ENCODE results near the gene C1QTNF1. TPM values are rescaled to one million over a fixed set of nuclear protein-coding genes. Genes with fewer than 3 reads are reported as not detected.

Gene C1QTNF1
- total and polyA plus RNA-seq, 9 of the 15 experiments (the other 6 are each of a cell fraction or from before 2014, with no cell fraction given) = 0.09 TPM; not detected in 8

DNA sequence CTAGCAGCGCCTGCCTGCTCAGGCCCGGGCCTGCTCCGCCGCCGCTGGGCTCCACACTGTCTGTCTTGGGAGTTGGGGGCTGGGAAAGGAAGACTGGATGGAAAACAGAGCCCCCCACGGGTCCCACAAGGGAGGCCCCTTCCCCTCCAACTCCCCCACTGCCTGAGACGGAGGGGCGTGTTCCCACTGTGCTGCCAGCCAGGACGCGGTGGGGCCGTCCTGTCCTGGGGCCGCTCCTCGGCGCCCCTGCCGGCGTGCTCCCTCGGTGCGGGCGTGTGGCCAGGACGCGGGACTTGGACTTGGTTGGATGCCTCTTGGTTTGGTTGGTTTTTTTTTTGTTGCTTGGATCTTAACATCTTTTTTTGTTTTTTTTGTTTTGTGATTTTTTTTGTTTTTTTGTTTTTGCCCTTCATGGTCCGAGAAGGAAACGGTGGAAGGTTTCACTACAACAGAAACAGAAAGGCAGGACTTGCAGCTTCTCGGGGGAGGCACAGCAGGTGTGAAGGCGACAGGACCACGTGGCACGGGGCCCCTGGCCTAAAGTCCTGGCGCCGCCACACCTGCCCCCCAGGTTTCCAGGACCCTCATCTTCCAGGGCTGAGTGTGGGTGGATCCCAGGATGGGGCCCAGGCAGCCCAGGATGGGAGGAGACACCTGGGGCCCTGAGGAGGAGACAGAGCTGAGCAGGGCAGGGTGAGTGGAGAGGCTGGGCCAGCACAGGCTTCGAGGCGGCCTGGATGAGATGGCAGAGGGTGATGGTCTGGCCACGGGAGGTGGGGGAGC, 66.7 kb downstream of the C1QTNF1 start:
- POLR2A ChIA-PET = no interaction called here
- peak; percentile 57 for FAIRE-seq
- WGBS (ENCODE audit: insufficient coverage, low coverage, missing lambda C conversion rate) = 7% methylated on average over 25 of the region's 32 CpGs

More for the DNA sequence above, 66.7 kb downstream of the C1QTNF1 start:
- no TSS peak for BruUV-seq (replicated peaks)
- H3K4me1 ChIP-seq (replicated peaks in 1 of 2; ENCODE audit: control insufficient read depth in 2 of 2, insufficient read depth in 2 of 2, low read length in 2 of 2) = peaks cover 0 to 35% of the 10 kb centered on the region in 2 experiments; a peak in 2 of 5 replicates
- H3K79me2 ChIP-seq (ENCODE audit: control insufficient read depth, insufficient read depth, low read length) = no peaks in the 10 kb centered on the region
- DNase-seq (ENCODE audit: extremely low read depth in 1 of 4, low spot score in 3 of 4) (peak in 3 of 4 experiments; percentile 31 to 62 (median 59)), ATAC-seq (peak; percentile 75)
- no peak overlapping the region for H3K4me2 ChIP-seq (ENCODE audit: insufficient read depth, low read length)
- no peak overlapping the region for H3K4me3 ChIP-seq
- peaks cover 15% of the 10 kb centered on the region; the same call in 1 of the 3 replicates for H3K36me3 ChIP-seq (ENCODE audit: control insufficient read depth, insufficient read depth, low read length)
- H3K9me1 ChIP-seq (ENCODE audit: control insufficient read depth, insufficient read depth, low read length) = peaks cover 5% of the 10 kb centered on the region
- peaks cover 9 to 33% of the 10 kb centered on the region in 2 experiments; a peak in 4 of 5 replicates for H3K27me3 ChIP-seq (ENCODE audit: control insufficient read depth in 2 of 2, insufficient read depth in 2 of 2, low read length in 2 of 2)
- intact Hi-C loops (cut with micrococcal nuclease) (no loop called here), in situ Hi-C loops (cut with MboI) (no loop called here)
- H4K20me1 ChIP-seq (replicated peaks; ENCODE audit: control insufficient read depth, insufficient read depth, low read length) = peaks cover 20% of the 10 kb centered on the region
- no peak overlapping the region for H3K27ac ChIP-seq (ENCODE audit: extremely low read depth, low read depth, low read length)
- H3K9me3 ChIP-seq (replicated peaks; ENCODE audit: control insufficient read depth, insufficient read depth, low read depth, low read length) = no peaks in the 10 kb centered on the region
- H3K9ac ChIP-seq (ENCODE audit: insufficient read depth in 1 of 2, low read depth in 2 of 2, low read length in 2 of 2) = no peak overlapping the region; a peak in 1 of 4 replicates
- TF ChIP-seq E2F6 (IDR thresholded peaks at IDR 0.05; ENCODE audit: borderline replicate concordance in 1 of 2, extremely low read depth in 1 of 2, insufficient read depth in 1 of 2, insufficient read length in 1 of 2, low read depth in 1 of 2, low read length in 1 of 2, poor library complexity in 1 of 2, severe bottlenecking in 1 of 2) (peak in 1 of 2 experiments; percentile 30), CTCF (IDR thresholded peaks at IDR 0.05 in 2 of 3, conservative IDR thresholded peaks at IDR 0.05 in 1 of 3; ENCODE audit: insufficient read depth in 2 of 3, low read depth in 1 of 3, low read length in 3 of 3) (peak; percentile 19 to 53 (median 36); a peak in 3 of 6 replicates), SAFB (IDR thresholded peaks at IDR 0.05; ENCODE audit: borderline replicate concordance, low read depth, low read length) (0 out of 2 replicates have a peak, but pooled peaks have one; percentile 19), ZNF23 (CRISPR knock-in tag; IDR thresholded peaks at IDR 0.05) (no peak), POLR2G (IDR thresholded peaks at IDR 0.05; ENCODE audit: low read depth, low read length) (peak; percentile 20; the same call in 1 of the 2 replicates), SETDB1 (IDR thresholded peaks at IDR 0.05; ENCODE audit: low read length) (no peak)
- no peak overlapping the region for H2AFZ ChIP-seq (ENCODE audit: low read depth, low read length)
- CTCF ChIA-PET (ENCODE audit: low intra/inter-chr PET ratio) = no interaction called here

Measured in K562 (cell line).